Upper lobe of left lung (tissue), 4 donors: ENCODE results near the gene CXCL16.

Experiments used
- CTCF ChIP-seq, 6 experiments: fragments of 450-650 bp in 4 of 6; fragments of 200-600 bp in 2 of 6; sonication (generic) in 2 of 6; IDR thresholded peaks; one replicate each; pipeline ENCODE4 v1.5.1; 2016 to 2019; ENCODE audit warnings: antibody characterized with exemption in 6 of 6
- EP300 ChIP-seq, 4 donors: sonication (generic); formaldehyde crosslinking; IDR thresholded peaks; one replicate each; pipeline ENCODE4 v1.5.1; 2017; ENCODE audit warnings: antibody characterized with exemption in 4 of 4, control low read depth in 2 of 4
- POLR2A ChIP-seq, 4 donors: fragments of 450-650 bp; IDR thresholded peaks; one replicate each; pipeline ENCODE4 v1.5.1; 2016 to 2017; ENCODE audit warnings: antibody characterized with exemption in 4 of 4, mild to moderate bottlenecking in 2 of 4

- no peak for TF ChIP-seq CTCF (IDR thresholded peaks at IDR 0.05)
- TF ChIP-seq POLR2A (IDR thresholded peaks at IDR 0.05): no peak
- no peak for TF ChIP-seq EP300 (IDR thresholded peaks at IDR 0.05)
These were observed 43.3 kb downstream of the CXCL16 start for GRCh38 chr17:4696437-4696805.
